HG03108 (cell line): ENCODE measurements around the gene CDK5.

Experiments used
- ATAC-seq: cut with Tn5 transposase; IDR thresholded peaks from one replicate; pipeline ENCODE4 v1.9.1; 2021; ENCODE audit warnings: moderate library complexity; ENCODE audit not compliant: unreplicated experiment

The CDK5 gene

DNA sequence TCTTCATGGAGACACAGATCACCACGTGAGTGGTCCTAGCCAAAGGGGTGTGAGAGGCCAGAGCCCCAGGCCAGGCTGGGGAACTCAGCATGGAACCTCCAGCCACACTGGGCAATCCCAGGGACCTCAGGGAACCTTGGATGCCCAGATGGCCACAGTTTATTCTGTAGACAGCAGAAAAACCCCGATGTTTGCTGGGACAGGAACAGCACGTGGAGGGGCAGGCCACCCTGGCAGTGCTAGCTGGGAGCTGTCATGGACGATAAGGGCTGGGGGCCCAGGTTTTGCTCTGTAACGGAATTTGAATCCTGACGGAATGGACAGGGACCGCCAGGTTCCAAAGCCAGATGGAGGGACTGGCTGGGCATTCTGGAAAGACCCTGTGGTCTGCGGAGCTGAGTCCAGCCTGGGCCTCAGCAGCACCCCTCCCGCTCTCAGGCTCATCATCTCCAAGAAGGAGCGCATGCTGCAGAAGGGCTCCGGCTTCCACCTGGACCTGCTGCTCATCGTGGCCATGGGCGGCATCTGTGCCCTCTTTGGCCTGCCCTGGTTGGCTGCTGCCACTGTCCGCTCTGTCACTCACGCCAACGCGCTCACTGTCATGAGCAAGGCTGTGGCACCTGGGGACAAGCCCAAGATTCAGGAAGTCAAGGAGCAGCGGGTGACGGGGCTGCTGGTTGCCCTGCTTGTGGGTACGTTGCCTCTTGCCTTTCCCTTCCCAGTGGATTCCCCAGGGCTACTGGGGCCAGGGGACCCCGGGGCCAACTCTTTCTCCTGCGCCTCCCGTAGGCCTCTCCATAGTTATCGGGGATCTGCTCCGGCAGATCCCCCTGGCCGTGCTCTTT lies 17.3 kb upstream of the CDK5 start:
- ATAC-seq = no peak

DNA sequence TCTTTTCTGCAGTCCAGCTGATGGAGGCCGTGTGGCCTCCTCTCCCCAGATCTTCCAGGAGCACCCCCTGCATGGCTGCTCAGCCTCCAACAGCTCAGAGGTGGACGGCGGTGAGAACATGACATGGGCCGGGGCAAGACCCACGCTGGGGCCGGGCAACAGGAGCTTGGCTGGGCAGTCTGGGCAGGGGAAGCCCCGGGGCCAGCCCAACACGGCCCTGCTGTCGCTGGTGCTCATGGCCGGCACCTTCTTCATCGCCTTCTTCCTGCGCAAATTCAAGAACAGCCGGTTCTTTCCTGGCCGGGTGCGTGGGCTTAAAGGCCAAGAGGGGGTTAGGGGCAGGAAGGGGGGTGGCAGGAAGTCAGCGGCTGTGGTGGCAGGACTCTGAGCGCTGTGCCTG lies 16.3 kb upstream of the CDK5 start:
- ATAC-seq = no peak

DNA sequence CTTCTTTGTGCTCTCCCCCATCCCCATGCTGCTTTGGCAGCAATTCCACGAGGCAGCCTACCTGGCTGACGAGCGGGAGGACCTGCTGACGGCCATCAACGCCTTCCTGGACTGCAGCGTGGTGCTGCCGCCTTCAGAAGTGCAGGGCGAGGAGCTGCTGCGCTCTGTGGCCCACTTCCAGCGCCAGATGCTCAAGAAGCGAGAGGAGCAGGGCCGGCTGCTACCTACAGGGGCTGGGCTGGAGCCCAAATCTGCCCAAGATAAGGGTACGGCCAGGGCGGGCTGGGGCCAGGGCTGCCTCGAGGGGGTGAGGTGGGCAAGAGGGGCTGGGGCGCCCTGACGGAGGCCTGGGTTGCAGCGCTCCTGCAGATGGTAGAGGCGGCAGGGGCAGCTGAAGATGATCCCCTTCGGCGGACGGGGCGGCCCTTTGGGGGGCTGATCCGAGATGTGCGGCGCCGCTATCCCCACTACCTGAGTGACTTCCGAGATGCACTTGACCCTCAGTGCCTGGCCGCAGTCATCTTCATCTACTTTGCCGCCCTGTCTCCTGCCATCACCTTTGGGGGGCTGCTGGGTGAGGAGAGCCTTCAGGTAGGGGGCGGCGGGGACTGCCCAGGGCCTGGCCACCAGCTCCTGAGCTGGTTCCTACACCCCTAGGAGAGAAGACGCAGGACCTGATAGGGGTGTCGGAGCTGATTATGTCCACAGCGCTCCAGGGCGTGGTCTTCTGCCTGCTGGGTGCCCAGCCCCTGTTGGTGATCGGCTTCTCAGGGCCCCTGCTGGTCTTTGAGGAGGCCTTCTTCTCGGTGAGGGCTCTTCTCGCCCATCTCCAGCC lies 13.6 kb upstream of the CDK5 start:
- no peak for ATAC-seq

DNA sequence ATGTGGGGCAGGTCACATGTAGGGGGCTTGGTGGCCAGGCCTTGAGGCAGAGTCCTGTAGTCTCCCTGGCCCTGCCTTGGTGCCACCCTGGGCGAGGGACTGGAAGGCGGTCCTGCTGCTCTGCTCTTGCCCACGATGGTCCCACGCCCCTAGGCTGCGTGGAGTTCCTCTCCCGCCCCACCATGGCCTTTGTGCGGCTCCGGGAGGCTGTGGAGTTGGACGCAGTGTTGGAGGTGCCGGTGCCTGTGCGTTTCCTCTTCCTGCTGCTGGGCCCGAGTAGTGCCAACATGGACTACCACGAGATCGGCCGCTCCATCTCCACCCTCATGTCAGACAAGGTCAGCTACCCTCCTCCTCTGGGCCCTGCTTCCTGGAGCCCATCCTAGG lies 12.9 kb upstream of the CDK5 start:
- no peak for ATAC-seq

DNA sequence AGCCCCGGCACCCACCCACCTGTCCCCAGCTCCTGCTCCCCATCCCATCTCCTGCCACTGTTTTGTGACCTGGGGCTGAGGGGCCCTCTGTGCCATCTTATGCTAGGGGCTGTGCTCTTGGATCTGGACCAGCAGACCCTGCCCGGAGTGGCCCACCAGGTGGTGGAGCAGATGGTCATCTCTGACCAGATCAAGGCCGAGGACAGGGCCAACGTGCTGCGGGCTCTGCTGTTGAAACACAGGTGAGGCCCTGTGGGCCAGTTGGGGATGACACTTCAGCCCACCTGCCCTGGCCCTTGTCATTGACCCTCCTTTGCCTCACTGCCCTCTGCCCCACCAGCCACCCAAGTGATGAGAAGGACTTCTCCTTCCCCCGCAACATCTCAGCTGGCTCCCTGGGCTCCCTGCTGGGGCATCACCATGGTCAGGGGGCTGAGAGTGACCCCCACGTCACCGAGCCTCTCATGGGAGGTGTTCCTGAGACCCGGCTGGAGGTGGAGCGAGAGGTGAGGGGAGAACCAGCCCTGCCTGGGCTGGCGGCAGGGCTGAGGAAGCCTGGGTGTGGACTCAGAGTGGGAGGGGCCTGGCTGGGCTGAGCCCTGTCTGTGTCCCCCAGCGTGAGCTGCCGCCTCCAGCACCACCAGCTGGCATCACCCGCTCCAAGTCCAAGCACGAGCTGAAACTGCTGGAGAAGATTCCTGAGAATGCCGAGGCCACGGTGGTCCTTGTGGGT lies 12.3 kb upstream of the CDK5 start:
- ATAC-seq = no peak

DNA sequence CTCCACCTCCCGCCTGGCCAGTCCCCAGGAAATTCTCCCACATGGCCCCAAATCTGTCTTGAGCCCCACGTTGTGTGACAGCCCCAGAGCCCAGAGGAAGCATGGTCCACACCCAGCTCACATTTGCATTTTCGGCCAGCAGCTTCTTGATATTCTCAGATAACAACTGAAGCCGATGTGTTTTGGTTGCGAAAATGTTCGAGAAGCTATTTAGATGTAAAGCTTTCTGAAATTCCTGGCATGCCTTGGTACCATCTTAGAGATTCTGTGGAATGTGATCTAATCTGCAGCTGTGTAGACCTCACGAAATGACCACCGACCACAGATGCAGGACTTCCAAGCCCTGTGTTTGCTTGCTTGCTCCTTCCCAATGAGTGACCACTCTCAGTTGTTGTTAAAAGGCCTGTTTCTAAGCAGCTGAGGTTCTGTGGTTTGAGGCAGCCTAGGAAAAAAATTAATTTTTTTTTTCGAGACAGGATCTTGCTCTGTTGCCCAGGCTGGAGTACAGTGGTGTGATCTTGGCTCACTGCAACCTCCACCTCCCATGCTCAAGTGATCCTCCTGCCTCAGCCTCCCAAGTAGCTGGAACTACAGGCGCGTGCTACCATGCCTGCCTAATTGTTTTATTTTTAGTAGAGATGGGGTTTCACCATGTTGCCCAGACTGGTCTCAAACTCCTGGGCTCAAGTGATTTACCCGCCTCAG lies 10.5 kb upstream of the CDK5 start:
- ATAC-seq = no peak

DNA sequence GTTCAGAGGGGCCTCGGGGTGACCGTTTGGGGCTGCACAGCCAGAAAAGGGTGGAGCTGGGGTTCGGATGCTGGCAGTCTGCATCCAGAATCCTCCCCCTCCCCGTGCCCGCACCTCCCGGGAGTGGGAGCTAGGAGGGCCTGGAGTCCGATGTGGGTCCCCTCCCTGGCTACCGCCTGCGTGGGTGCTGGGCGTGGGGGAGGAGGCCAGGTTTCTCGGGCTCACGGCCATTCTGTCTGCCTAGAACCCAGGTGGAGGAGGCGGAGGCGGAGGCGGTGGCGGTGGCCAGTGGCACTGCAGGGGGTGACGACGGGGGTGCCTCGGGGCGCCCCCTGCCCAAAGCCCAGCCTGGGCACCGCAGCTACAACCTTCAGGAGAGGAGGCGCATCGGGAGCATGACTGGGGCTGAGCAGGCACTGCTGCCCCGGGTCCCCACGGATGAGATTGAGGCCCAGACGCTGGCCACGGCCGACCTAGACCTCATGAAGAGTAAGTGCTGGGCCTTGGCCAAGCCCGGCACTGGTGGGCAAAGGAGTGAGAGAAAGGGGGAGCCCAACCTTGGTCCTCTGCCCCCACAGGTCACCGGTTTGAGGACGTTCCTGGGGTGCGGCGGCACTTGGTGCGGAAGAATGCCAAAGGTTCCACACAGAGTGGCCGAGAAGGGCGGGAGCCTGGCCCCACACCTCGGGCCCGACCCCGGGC lies 8.7 kb upstream of the CDK5 start:
- no peak for ATAC-seq

DNA sequence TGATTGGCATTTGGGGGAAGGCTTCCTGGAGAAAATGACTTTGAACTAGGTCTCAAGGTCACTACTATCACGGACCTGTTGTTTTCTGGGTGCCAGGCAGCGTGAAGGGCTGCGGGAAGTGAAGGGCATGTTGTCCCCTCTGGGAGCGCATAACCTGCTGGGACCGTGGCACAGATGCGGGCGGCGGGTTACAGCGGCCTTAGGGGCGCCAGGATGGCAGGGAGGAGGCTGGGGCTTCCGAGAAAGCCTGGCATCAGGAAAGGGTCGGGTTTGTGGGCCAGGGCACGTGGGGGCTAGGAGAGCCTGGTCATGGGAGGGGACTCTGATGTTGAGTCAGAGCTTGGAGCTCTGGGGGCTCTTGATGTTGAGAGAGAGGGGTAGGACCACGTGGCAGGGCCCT lies 7.8 kb upstream of the CDK5 start:
- no peak for ATAC-seq

DNA sequence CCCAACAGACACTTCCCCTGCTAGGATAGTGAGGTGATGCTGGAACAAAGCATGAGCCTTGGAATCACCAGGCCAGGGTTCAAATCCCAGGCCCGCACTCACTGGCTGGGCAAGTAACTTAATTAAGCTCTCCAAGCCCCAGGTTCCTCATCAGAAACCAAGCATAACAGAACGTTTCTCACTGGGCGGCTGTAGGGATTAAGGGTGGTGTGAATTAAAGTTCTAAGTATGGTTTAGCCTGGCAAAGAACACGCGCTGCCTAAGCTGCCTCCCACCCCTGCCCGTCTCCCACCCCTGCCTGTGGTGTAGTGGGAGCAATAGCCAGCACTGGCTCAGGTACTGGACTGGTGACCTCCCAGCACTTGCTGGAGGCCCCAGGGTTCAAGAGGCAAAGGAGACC lies 7.3 kb upstream of the CDK5 start:
- no peak for ATAC-seq

DNA sequence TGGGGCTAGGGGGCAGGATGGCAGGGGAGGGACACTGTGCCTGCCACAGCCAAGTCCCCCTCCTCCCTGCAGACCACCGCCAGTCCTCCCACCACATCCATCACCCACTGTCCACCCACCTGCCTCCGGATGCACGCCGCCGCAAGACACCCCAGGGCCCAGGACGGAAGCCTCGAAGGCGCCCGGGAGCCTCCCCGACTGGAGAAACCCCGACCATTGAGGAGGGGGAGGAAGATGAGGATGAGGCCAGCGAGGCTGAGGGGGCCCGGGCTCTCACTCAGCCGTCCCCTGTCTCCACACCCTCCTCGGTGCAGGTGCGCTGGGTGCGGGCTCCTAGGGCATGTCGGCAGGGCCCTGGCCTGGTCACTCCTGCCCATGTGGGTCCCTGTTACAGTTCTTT lies 6.8 kb upstream of the CDK5 start:
- ATAC-seq = no peak

DNA sequence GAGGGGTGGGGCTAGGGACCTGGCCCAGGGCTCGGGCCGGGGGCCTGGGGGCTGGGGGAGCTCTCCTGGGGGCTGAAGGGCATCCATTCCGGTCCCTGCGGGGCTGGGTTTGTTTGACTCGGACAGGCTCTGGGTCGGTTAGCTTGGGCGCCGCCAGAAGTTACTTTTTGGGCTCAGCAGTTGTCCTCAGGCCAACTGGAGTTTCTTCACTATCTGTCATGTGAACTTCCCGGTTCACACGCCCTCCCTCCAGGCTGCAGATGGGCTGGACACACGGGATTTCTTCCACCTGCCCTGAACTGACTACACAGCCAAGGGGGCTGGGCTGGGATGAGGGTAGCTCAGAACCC lies 5.5 kb upstream of the CDK5 start:
- no peak for ATAC-seq

DNA sequence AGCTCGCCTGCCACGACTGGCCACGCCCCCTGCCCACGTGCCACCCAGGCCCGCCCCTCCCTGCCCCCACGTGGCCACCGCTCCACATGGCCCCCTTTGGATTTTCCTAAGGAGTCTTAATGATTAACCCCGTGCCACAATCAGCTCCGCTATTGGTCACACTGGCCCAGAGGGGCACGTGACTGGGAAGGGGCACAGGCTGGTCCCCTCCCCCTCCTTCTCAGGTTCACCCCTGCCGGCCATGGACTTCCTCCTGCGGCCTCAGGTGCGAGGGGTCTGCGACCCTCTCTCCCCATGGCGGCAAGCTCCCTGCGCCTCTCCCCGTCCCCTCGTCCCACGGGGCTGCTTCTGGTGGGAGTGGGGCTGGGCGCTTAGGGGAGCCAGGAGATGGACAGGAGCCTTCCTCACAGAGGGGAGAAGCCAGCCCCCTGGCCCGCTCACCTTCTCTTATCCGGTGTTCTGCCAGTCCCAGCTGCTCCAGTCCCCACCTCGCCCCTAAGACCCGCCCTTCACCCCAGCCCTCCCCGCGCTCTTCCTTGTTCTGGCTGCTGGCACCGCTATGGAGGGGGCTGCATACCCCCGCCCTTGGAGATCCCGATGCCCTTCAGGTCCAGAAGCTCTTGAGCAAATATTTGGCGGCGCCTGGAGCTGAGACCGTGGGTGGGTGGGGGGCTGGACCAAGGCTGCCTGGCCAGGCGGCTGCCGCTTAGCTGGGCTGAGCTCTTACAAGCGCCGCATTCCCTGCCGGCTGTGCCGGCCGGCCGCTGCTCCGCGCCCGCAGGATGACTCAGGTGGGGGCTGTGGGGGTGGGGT lies 4.9 kb upstream of the CDK5 start:
- ATAC-seq = no peak

DNA sequence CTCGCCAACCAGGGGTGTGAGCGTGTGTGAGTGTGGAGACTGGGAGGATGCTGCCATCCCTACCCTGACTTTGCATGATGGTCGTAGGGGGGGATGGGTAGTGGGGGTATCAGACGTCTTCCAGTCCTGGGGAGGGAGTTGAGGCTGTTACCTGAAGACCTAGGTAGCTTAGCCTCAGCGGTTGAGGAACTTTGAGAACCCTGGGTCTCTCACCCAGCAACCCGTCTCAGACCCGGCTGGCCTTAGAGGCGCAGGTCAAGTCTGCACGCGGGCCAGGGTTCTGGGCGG lies 4.4 kb upstream of the CDK5 start:
- no peak for ATAC-seq

DNA sequence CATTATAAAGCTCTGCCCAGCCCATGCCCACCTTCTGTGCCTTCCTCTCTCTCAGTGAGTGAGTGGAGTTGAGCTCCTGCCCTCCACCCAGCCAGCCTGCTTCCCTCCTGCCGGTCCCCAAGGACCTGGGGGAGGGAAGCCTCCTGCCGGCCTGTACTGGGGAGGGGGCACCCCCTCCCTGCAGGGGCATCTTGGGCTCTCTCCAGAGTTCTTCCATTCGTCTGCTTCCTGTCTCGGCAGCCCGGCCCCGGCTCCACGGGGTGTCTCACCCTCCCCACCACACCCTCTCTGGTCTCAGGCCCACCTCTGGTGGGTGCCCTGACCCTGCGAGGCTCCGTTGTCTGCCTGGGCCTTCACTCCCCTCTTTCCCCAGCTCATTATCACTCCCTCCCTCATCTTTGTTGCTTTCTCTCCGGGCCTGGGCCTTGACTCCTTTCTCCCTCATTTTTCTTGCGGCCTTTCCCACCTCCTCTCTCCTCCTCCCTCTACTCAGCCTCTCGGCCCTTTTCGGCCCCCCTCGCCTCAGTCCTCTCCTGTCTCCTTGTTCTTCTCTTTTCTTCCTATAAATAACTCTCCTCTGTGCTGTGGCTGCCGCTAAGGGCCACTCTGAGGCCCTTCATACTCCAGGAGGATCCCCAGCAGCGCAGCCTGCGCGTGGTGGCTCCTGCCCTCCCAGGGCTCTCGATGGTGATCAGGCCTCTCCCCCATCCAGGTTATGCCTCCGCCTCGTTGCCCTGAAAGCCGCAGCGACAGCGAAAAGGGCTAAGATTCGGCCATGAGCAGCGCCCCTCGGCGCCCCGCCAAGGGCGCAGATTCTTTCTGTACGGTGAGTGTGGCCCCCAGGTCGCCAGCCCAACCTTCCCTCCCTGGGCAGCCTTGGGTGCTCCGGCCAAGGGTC lies 3.8 kb upstream of the CDK5 start:
- ATAC-seq = no peak

DNA sequence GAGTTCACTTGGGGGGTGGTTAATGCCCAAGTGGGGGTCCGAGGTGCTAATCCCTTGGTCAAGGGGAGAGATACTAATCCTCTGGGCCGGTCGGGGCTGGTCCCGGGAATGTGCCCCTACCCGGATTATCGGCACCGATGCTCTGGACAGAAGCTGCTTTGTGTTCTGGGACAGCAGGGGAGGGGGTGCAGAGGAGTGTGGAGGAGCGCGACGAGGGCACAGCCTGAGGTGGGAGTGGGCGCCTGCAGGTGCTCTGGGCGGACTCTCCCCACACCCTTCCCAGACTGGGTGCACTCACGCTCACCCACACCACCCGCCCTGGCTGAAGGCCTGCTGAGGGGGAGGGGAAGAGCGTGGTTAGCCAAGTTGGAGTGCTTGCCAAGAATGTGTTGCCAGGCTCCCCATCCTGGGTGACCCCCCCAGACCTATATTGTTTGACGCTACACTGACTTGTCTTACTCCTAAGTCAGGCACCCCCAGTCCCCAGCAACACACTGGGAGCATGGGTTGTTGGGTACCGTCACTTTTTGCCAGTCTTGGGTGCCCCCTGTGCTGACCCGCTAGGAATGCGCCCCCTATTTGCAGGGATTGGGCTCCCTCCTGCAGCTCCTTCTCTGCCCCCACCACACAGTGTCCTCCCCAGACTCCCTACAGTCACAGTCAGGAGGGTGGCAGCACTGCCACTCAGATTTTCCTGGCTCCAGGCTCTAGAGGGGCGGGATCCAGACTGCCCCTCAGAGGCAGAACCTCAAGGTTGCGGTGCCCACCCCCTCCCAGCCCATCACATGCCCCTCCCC lies 2.9 kb upstream of the CDK5 start:
- ATAC-seq = no peak

DNA sequence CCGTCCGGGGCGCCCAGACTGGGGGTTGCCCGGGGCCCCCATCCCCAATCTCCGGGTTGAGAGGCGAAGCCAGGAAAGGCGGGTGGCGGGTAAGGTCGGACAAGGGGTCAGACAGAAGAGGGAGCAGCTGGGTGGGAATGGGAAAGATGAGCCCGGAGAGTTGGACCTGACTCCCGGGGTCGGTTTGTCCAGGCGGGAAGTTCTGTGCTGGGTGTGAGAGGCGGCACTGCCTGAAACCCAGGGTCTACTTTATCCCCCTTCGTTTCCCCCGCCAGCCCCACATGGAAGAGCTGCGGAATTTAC lies 2.4 kb upstream of the CDK5 start:
- ATAC-seq = no peak

DNA sequence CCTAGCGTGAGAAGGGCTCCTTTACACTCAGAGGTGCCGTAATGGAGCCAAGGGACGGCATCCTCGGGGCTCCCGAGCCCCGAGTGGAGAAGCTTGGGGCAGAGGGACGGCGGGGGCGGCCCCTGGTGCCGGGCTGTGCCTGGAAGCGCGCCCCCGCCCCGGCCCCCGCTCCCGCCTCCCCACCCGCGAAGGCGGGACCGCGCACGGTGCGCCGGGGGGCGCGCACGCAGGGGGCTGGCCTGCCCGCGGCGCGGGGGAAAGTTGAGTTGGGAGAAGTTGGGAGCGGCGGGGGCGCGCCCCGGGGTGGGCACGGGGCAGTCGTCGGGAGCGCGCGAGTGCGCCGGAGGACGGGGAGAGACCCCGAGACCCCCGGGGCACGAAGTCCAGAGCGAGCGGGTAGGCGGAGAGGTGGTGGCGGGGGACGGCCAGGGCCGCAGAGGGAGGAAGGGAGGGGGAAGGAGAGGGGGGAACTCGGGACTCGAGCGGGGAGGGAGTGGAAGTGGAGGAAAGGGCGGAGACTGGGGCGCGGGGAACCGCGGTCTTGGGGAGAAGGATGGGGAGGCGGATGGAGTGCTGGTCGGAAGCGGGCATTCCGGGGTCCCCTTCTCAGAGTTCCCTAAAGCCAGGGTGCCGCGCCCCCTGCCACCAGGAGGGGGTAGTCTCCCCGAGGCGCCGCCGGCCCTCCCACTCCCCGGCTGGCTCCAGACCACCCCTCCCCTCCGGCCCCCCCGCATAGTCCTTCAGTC lies 1.8 kb upstream of the CDK5 start, which contains the start of gene SLC4A2:
TSS of gene SLC4A2 (plus strand) at position 223 of the 746 bp plus-strand sequence. CDS start 2,399 bp downstream, outside the sequence.
- ATAC-seq = no peak
